ENCODE measurements around the gene MED31. TPM values are rescaled to one million over a fixed set of nuclear protein-coding genes. Genes with fewer than 3 reads are reported as not detected.
"Not testable (repeated sequence)": the region's sequence is repeated elsewhere in the genome, so short reads cannot be mapped to it uniquely, and the experiment has no call there.

The MED31 gene
- total RNA-seq, 3 donors from 2014 or later = 20.6 to 28.1 (median 25.2) TPM

DNA sequence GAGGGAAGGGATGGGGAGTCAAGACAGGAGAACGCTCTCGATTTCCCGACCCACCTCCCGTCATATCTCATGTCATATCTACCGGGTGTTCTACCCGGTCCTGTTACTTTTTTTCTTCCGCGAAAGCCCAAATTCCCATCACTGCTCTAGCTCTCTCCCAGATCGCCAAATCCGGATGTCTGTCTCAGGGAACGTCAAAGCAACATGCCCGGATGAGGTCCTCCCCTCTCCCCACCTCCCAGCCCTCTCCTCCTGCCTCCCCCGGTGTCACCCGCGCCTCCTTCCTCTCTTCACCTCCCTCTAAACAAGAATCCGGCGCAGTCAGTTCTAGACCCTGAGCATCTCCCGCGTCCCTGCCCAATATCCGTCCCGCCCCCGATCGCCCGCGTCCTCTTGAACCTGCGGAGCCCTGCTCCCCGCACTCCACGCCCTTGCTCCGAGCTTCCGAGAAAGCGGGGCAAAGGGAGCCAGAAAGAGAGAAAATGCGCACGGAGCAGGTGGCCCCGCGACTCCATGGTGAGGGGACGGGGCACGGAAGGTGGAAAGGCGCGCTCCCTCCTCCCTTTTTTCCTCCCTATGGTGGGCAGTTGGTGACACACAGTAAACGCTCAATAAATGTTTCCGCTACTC is 4.4 kb upstream of the MED31 start:
- not testable (repeated sequence) for H3K36me3 Mint-ChIP-seq (ENCODE audit: insufficient read depth); H3K9me3 Mint-ChIP-seq; DNase-seq; ATAC-seq; H3K27me3 Mint-ChIP-seq (ENCODE audit: low read depth)
- Mint-ChIP-seq H3K4me1 (ENCODE audit: low read depth) (peaks cover 55% of the 10 kb centered on the region), H3K4me3 (peak overlapping the region; percentile 81)

DNA sequence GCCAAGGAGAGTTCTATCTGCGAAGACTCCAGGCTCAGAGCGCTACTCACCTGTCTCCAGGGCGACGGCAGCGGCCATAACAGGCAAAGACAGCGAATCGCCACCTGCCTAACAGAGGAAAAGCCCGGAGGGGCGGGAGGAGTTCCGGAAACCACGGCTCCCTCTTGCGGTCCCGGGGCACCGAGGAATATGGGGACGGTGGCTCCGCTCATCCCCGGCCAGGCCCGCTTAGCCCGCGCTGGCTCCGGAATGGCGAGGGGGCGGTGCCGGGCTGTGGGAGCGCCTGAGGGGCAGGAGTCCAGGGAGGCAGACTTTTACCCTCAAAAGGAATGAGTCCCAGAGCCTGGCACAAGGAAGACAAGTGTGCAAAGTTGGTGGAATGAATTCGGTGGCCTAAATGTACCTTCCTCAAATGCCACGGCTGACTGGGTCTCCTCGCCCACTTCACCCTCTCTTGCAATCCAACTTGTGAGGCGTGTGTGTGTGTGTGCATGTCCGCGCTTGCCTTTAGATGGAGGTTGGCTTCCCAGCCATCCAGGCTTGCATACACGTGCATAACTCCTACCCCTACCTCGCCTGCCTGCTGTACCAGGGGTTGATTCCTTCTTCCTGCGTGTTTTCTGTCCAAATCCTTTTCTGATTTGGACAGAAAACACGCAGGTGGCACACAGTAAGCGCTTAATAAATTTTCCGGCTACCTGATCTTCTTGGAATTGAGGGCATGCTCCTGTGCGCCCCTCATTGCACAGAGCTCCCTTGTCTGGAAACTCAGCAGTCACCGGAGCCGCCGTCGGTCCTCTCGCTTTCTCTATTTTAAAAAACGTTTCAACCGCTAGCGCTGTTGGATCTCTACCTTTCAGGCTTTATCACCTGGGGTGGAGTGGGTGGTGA is 3.7 kb upstream of the MED31 start:
- DNase-seq (no peak), ATAC-seq (no peak)
- peaks cover 53% of the 10 kb centered on the region for H3K4me1 Mint-ChIP-seq (ENCODE audit: low read depth)
- H3K4me3 Mint-ChIP-seq = peak overlapping the region; percentile 81
- H3K27me3 Mint-ChIP-seq (ENCODE audit: low read depth) = no peaks in the 10 kb centered on the region
- H3K36me3 Mint-ChIP-seq (ENCODE audit: insufficient read depth) = peaks cover 2% of the 10 kb centered on the region
- no peaks in the 10 kb centered on the region for H3K9me3 Mint-ChIP-seq

DNA sequence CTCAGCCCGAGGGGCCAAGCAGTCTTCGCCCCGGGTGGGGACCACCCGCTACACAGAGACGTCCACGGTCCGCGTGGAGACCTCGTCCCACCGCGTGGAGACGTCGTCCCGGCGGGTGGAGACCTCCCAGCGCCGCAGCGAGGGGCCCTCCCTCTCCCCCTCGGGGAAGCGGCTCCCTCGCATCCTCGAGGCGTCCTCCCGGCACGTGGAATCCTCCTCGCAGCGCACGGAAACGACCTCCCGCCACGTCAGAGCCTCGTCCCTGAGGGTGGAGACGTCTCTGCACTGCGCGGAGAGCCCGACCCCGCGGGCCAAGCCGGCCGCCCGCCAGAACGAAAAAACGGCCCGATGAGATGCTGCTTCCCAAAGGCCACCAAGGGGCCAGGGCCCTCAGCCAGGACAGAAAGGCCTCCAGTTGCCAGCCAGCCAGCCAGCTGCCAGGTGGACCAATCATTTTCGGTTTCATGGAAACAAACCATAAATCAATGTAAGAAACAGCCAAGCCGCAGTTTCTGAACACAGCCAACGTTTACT is 581 bp upstream of the MED31 start:
- ATAC-seq (peak; percentile 20 to 22), DNase-seq (peak; percentile 27)
- peak overlapping the region; percentile 96 for H3K4me3 Mint-ChIP-seq
- H3K36me3 Mint-ChIP-seq (ENCODE audit: insufficient read depth) = peaks cover 22% of the 10 kb centered on the region
- H3K4me1 Mint-ChIP-seq (ENCODE audit: low read depth) = peaks cover 63% of the 10 kb centered on the region
- H3K27me3 Mint-ChIP-seq (ENCODE audit: low read depth) = no peaks in the 10 kb centered on the region
- H3K9me3 Mint-ChIP-seq = no peaks in the 10 kb centered on the region

DNA sequence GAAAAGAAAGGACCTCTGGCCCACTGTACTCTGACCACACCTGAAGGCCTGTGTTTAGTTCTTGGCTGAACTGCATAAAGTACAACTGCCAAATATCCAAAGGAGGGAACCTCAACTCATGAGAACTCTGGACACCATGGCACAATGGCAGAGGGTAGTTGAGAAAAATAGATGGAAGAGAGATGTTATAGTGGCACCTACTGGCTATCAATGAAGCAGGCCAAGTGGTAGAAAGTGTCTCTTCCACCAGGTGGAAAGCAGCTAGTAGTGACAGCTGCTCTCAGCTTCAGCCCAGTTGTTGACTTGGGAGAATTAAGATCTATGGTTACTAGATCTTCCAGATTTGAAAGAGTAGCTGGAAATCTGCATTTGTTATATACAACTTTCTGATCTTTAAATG is 3.2 kb downstream of the MED31 start:
- Mint-ChIP-seq H3K36me3 (ENCODE audit: insufficient read depth) (peaks cover 44% of the 10 kb centered on the region), H3K9me3 (no peaks in the 10 kb centered on the region), H3K4me3 (no peak overlapping the region), H3K4me1 (ENCODE audit: low read depth) (peaks cover 70% of the 10 kb centered on the region), H3K27me3 (ENCODE audit: low read depth) (no peaks in the 10 kb centered on the region)
- ATAC-seq (no peak), DNase-seq (no peak)

DNA sequence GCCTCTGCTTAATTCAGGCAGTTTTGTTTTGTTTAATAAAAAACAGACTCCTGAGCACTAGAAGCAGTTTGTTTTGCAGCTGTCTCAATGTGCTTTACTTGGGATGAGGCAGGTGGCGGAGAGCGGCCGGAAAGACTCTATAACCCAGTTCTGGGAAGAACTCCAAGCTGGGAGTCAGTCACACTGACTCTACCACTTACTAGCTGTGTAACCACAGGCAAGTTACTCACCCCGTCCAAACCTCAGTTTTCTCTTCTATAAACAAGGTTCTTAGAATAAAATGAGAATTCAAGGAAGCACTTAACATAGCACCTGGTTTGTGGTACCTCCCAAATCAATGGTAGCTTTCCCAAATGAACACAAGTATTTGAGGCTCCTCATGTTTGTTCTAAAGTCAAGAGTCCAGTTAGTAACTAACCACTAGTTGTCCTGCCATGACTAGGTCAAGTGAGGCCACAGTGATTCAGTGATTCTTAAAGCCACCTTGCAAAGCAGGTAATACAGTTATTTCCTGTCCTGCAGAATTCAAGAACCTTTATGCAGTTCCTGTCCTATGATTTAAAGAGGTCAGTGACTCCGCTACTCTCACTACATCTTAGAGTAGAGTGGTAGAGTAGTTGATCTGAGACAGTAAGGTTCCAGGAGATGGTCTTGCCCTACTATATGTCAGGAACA is 7.8 kb downstream of the MED31 start:
- DNase-seq (no peak), ATAC-seq (no peak)
- Mint-ChIP-seq H3K4me3 (no peak overlapping the region), H3K4me1 (ENCODE audit: low read depth) (peaks cover 70% of the 10 kb centered on the region), H3K9me3 (no peaks in the 10 kb centered on the region), H3K36me3 (ENCODE audit: insufficient read depth) (peaks cover 42% of the 10 kb centered on the region), H3K27me3 (ENCODE audit: low read depth) (no peaks in the 10 kb centered on the region)

DNA sequence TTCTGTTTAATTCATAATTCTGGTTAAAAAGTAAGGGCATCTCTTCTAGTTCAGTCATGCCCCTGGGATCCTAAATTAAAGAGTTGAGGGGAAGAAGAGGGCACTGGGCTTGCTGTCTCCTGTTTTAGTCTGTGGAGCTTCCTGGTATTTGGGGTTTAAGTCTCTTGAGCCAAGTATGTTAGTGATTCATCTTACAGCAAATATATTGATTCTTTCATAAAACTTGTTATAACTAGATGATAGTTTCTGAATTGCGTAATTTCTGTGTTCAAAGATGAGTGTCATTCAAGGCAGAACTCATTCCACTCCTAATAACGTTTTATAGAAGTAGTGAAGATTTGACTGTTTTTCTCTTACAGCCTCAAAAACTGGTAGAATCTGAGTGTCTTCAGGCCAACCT is 8.8 kb downstream of the MED31 start:
- ATAC-seq = no peak
- peaks cover 34% of the 10 kb centered on the region for H3K36me3 Mint-ChIP-seq (ENCODE audit: insufficient read depth)

DNA sequence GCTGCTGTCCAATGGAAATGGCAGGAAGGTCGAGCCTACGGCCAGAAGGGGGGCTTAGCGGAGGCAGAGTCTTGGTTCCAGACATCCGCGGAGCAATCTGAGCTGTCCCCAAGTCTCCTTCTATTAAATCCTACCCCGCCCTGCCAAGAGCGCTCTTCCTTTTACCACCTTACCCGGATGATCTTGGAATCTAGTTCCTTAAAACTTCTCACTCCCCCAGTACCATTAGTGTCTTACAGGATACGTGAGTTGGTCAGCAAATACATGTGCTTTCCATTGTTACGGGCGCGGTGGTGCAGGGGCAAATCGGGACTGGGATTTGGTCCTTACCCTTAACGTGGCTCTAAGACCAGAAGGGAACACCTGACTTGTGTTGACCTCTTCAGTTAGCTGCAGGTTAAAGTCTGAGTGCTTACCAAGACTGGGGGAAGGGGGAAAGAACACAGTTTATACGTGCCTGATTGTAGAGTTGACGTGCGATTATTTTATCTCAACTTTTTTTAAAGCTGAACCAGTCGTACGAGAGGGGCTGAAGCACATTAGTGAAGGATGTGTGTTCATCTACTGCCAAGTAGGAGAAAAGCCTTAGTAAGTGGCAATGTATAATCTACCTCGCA is 10.1 kb downstream of the MED31 start:
- H3K36me3 Mint-ChIP-seq (ENCODE audit: insufficient read depth) = peaks cover 27% of the 10 kb centered on the region
- no peak for DNase-seq
- ATAC-seq = peak in 1 of 2 donors; percentile 1
- H3K27me3 Mint-ChIP-seq (ENCODE audit: low read depth) = no peaks in the 10 kb centered on the region
- H3K4me1 Mint-ChIP-seq (ENCODE audit: low read depth) = peaks cover 63% of the 10 kb centered on the region
- no peaks in the 10 kb centered on the region for H3K9me3 Mint-ChIP-seq
- H3K4me3 Mint-ChIP-seq = peak overlapping the region; percentile 95

More for the DNA sequence above, 8.8 kb downstream of the MED31 start:
- no peak for DNase-seq
- H3K4me1 Mint-ChIP-seq (ENCODE audit: low read depth) = peaks cover 66% of the 10 kb centered on the region
- no peaks in the 10 kb centered on the region for H3K27me3 Mint-ChIP-seq (ENCODE audit: low read depth)
- peak overlapping the region; percentile 95 for H3K4me3 Mint-ChIP-seq
- no peaks in the 10 kb centered on the region for H3K9me3 Mint-ChIP-seq

DNA sequence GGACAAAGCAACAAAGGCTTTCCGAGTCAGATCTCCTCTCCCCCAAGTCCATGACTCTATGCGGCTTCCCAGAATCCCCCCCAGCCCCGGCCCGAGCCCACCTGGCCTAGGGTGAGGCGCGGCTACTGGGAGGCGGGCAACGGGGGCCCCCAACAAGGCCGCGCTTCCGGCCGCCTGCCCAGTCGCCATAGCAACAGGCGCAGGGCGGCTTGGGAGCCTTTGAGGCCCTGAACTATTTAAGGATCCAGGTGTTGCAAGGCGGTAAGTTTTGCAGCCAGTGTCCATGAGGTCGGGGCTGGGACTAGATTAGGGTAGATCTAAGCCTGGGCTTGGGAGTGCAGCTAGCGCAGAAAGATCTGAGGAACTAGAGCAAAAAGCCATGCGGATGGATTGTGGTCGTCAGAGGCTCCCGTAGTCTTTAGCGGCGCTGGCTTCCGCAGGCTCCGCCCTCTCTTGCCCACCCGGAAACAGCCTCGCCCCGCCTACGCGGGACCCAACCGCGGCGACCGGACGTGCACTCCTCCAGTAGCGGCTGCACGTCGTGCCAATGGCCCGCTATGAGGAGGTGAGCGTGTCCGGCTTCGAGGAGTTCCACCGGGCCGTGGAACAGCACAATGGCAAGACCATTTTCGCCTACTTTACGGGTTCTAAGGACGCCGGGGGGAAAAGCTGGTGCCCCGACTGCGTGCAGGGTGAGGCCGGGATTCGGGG is 10.7 kb downstream of the MED31 start, which contains the start of the genes KIAA0753 and TXNDC17:
KIAA0753 (minus strand) TSS at position 176 of the 711 bp plus-strand sequence. CDS start 5,608 bp downstream, outside the sequence.
TXNDC17 (plus strand) TSS at position 525 of the 711 bp plus-strand sequence; CDS start at position 548, 23 bp downstream.
- Mint-ChIP-seq H3K4me1 (ENCODE audit: low read depth) (peaks cover 59% of the 10 kb centered on the region), H3K36me3 (ENCODE audit: insufficient read depth) (peaks cover 22% of the 10 kb centered on the region), H3K4me3 (peak within 1 kb of the TSS; percentile 95), H3K9me3 (no peaks in the 10 kb centered on the region), H3K27me3 (ENCODE audit: low read depth) (no peaks in the 10 kb centered on the region)
- DNase-seq (peak; percentile 83), ATAC-seq (peak; percentile 88)

DNA sequence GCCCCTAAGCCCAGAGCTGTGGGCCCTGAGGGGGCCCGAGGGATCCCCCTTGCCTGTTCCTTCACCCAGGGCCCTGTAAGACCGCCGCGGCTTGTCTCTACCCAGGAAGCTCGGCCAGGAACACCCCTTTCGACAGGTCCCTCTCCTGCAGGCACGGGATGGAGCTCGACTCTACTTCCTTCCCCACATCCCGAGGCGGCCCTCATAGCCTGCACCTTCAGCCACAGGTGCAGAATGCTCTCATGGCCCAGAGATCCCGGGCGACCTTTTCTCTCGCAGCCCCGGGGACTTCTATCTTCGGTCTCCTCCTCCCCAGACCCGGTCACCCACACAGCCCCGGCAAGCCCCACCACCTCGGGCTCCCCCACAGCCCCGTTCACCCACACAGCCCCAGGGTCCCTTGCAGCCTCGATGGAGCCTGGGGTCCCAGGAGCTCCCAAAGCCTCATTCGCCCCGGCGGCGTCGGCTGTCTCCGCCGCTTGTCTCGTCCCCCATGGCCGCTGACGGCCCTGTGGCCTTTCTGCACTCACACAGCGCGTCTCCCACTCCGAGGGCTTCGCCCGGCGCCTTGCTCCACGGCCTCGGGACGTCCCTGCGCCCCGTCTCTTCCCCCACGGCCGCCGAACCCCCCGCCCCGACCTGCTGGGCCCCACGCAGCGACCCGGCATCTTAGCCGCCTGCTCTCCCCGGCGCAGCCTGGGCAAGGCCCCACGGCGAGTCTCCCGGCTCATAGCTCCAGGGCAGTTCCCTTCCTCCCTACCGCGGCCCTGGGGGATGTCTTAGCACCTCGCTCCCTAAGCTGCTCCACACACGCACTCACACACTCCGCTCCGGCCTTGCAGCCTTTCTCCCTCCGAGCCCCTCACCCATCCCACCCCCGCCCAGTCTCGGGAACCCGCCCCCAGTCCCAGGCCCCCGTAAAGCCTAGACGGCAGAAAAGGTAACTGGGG is 11.5 kb downstream of the MED31 start:
- DNase-seq = peak; percentile 28

DNA sequence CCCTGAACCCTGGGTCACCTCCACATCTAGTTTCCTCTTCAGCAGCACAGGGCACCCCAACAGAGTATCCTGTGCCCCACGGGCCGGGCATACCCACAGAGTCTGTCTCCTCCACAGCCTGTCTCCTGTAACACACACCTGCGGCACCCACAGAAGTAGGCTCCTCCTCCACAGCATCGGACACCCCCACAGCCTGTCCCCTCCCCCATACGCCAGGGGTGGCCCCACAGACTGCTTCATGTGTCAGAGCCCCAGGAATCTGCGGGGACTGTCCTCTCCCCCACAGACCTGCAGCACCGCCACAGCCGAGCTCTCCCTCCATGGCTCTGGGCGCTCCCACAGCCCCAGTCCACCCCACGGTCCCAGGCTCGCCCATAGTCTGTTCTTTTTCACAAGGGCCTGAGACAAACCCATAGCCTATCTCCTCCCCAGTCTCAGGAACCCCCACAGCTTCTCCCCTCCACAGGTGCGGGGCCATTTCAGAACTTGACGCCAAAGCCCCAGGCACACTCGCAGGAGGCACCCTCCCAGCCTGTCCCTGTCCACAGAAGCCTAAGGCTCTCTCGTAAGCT is 12.3 kb downstream of the MED31 start:
- Mint-ChIP-seq H3K4me1 (ENCODE audit: low read depth) (peaks cover 47% of the 10 kb centered on the region), H3K36me3 (ENCODE audit: insufficient read depth) (peaks cover 17% of the 10 kb centered on the region), H3K9me3 (no peaks in the 10 kb centered on the region), H3K4me3 (peak overlapping the region; percentile 95), H3K27me3 (ENCODE audit: low read depth) (no peaks in the 10 kb centered on the region)
- ATAC-seq = no peak
- no peak for DNase-seq

More for the DNA sequence above, 11.5 kb downstream of the MED31 start:
- Mint-ChIP-seq H3K4me3 (peak overlapping the region; percentile 95), H3K36me3 (ENCODE audit: insufficient read depth) (peaks cover 18% of the 10 kb centered on the region), H3K4me1 (ENCODE audit: low read depth) (peaks cover 54% of the 10 kb centered on the region), H3K27me3 (ENCODE audit: low read depth) (no peaks in the 10 kb centered on the region), H3K9me3 (no peaks in the 10 kb centered on the region)
- peak; percentile 41 to 46 for ATAC-seq

DNA sequence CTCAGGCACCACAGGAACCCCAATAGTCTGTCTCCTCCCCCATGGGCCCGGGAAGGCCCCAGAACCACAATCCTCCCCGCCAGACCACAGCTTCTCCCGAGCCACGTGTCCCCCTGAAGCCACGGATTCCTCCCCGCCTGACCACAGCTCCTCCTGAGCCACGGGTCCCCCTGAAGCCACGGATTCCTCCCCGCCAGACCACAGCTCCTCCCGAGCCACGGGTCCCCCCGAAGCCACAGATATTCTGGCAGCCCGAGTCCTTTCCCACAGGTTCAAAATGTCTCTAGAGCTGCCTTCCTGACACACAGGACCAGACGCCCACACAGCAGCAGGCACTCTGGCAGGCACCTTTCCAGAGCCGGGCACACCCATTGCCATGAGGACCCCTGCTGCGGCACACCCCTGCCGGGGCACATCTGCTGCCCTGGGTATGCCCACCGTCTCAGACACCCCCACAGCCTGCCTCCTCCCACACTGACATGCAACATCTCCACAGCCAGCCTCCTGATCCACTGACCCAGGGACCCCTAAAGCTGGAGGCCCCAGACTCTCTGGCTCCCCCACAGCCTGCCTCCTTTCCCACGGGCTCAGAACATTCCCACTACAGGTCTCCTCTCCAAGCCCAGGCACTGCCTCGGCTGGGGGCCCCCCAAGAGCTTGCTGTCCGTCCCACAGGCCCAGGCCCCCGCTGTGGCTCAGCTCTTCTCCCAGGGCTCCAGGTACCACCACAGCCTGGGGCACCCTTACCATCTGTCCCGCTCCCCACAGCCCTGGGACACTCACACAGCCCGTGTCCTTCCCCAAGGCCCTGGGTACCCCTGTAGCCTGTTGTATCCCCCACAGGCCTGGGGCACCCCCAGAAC is 13.1 kb downstream of the MED31 start:
- H3K9me3 Mint-ChIP-seq = no peaks in the 10 kb centered on the region
- DNase-seq = no peak
- peak overlapping the region; percentile 95 for H3K4me3 Mint-ChIP-seq
- no peak for ATAC-seq
- H3K27me3 Mint-ChIP-seq (ENCODE audit: low read depth) = no peaks in the 10 kb centered on the region
- peaks cover 39% of the 10 kb centered on the region for H3K4me1 Mint-ChIP-seq (ENCODE audit: low read depth)
- peaks cover 19% of the 10 kb centered on the region for H3K36me3 Mint-ChIP-seq (ENCODE audit: insufficient read depth)

Data from activated T-cell treated with anti-CD3 and anti-CD28 coated beads, Interleukin-2, amount 50 U/mL, for 4 hours (primary cell).